ENCODE measurements around the gene BRINP2.

BRINP2 gene

DNA sequence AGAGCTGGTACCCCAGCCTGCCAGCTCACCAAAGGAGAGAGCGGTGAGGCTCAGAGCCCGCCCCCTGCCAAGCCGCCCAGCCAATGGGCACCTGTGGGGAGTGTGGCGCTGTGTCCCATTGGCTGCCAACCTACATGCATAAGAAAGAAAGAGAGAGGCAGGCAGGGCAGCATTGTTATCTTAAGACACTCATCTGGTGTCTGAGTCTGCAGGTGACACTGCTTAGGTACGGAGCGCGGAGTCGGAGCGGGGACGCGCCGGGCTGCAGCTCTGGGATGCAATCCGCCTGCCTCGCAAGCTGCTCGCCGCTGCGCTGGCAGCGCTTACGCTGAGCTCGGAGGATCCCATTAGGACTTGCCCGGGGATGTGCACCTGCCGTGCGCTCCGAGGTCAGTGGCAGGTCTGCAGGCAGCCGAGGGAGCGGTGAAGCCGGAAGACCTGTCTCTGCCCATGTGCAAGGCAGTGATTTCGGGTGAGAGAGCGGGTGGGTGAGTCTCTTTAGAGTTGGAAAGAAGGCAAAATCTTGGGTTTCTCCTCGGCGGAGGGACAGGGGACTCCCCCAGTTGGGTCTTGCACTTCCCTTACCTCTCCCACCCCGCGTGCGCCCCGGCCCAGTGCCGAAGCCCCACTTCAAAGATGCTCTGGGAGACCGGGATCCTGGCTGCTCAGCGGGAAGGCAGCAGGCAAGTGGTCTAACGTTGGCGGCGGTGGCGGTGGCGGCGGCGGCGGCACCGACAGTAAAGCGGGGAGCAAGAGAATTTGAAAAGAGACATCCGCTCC lies at the start of gene BRINP2:
TSS of gene BRINP2 (plus strand) at position 203 of the 780 bp plus-strand sequence. CDS start 58,919 bp downstream, outside the sequence.
- peak; percentile 49 for DNase-seq (ENCODE audit: low spot score)

- no peak for DNase-seq (ENCODE audit: low spot score)
Measured at GRCh38 chr1:177122461-177123251, 48.1 kb upstream of the BRINP2 start.

GRCh38 chr1:177124577-177125278 lies 46.0 kb upstream of the BRINP2 start:
- DNase-seq (ENCODE audit: low spot score), result no peak

GRCh38 chr1:177126267-177126666 lies 44.5 kb upstream of the BRINP2 start:
- DNase-seq (ENCODE audit: low spot score), result no peak

- DNase-seq (ENCODE audit: low spot score), result no peak
Measured at GRCh38 chr1:177128665-177129281, 42.0 kb upstream of the BRINP2 start.

- no peak for DNase-seq (ENCODE audit: low spot score)
Measured at GRCh38 chr1:177130451-177130945, 40.3 kb upstream of the BRINP2 start.

GRCh38 chr1:177131723-177132122 lies 39.0 kb upstream of the BRINP2 start:
- DNase-seq (ENCODE audit: low spot score), result no peak

- DNase-seq (ENCODE audit: low spot score), result no peak
Measured at GRCh38 chr1:177132141-177132540, 38.6 kb upstream of the BRINP2 start.

GRCh38 chr1:177133977-177134538 lies 36.7 kb upstream of the BRINP2 start:
- no peak for DNase-seq (ENCODE audit: low spot score)

DNA sequence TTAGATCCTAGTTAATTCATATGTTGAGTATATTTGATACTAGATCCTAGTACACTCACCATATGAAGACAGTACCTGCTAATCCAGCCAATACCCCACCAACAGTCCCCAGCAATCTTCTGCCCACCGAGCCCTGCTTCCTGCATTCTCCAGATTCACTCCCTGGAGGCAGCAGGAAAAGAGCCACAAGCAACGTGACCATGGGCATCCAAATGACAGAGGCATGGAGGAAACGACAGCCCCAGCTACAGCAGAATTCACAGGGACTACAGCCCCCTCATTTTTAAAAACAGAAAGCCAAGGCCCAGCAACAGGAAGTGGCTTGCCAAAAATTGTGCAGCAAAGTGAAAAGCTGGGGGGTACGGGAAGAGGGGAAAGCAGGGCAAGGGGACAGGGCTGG lies 35.5 kb upstream of the BRINP2 start:
- no peak for DNase-seq (ENCODE audit: low spot score)

DNA sequence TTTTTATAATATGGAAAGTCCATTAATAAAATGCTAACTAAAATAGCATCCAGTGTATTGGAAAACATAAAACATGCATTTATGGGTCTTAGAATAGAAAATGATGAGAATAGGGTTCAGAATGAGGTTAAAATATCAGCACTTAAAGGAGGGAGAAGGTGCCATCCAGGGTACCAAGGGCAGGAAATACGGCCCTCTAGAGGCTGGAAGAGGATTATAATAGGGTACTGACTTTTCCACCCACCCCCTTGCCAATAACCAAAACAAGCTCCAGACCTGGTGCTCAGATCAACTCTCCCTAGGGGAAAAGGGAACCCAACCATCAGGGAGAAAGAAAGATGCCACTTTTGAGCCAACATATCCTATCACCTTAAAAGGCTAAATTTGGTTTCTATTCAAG lies 32.9 kb upstream of the BRINP2 start:
- DNase-seq (ENCODE audit: low spot score), result no peak

- DNase-seq (ENCODE audit: low spot score), result no peak
Measured at GRCh38 chr1:177138347-177138746, 32.4 kb upstream of the BRINP2 start.

DNA sequence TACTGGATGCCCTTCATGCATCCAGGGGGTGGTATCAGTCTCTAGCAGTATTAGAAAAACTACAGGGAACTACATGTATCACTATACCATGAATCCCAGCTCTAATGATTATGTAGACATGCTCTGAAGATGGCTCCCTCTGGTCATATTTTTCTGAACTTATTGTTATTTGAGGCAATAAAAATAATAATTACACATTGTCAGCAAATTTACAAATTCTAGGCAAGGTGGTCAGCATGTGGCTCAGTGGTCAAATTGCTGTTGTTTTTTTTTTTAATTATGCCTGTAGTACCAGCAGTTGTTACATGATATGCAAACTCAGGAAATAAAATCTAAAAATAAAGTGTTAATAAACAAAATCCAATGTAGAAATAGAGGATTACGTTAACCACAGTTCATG lies 28.7 kb upstream of the BRINP2 start:
- no peak for DNase-seq (ENCODE audit: low spot score)

GRCh38 chr1:177142791-177143271 lies 27.9 kb upstream of the BRINP2 start:
- DNase-seq (ENCODE audit: low spot score), result no peak

DNA sequence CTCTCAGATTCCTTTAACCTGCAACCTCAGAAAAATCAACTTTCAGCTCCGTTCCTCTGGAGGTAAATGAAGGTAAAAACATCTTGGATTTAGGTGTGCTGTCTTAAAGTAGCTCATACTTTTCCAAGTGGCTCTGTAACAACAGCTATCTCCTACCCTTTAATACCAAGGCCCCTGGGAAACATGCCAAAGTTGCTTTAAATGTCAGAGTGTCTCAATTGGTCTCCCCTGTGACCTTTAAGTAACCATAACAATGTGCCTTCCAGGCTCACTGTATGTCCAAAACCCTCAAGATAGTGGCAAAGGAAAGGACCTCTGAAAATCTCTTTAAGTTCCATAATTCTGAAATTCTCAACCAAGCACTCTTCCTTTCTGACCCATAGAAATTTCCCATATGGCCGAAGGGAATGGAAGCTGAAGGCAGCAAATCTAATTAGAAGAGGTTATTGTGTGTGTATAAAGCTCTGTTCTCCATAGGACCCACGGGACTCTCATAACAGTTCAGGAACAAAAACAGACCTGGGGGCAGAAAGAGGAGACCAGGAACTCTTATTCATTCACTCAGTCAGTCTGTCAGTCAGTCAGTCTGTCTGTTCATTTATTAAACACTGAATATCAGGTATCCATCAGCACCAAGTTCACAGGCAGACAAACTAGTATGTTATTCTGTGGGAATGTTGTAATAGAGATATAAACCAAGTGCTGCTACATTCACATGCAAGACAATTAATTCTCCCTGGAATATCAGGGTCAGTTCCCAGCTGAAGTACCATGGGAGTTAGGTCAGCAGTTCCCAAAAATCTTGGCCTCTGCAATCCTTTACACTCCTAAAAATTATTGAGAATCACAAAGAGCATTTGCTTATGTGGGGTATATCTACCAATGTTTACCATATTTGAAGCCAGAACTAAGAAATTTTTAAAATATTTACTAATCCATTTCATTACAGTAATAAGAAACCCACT lies 25.4 kb upstream of the BRINP2 start:
- no peak for DNase-seq (ENCODE audit: low spot score)

DNA sequence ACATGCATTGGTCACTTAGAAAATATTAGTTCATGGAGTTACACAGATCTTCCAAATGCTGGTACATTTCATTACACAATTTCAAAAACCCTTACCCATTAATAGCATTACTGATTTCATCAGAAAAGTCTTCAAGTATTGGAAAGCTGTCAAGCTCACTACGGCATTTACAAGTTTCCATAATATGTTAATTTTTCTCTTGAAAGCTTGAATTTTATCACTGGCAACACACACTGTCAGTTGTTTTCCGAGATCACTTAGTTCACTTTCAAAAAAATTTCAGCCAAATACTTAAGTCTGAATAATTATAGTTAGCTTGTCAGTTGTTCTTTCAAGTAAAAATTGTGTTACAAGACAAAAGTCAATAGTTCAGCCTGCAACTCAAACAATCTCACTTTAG lies 24.3 kb upstream of the BRINP2 start:
- DNase-seq (ENCODE audit: low spot score), result no peak

DNA sequence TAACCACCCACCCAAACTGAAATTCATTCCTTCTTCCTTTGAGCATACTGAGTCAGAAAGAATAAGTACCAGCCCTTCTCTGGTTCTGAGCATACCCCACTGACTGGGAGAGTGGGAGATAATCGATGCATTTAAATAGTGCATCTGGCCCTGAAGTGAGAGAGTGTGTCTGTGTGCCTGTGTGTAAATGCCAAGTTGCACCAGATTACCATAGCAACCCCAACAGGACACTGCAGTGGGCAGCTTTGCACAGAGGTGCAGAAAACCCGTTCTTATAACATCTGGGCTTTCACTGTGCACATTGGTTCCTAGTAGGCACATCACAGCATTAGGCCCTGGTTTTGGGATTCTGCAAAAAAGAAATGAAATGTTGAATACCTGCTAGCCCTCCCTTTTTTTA lies 8.5 kb upstream of the BRINP2 start:
- no peak for DNase-seq (ENCODE audit: low spot score)

DNA sequence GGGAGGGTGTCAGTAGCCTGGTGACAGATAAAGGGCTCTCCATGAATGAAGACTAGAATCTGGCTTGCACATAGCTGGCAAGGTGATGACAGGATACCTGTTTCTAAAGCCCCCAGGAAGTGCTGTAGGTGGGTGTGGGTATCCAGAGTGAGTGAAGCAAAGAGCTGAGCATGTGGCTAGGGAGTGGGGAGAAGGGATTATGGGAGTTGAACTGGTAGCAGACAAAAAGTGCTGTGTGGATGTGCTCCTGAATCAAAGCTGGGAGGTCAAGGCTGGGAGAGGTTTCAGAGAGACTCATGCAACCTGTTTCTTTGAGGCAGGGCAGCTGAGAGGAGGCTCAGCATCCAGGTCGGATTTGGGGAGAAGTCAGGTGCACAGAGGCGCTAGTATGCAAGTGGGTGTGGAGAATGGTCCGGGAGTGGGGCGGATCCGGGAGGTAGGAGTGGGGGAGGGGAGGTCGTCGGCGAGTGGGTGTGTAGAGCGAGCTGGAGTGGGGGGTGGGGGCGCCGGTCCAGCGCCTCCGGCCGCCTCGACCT lies 6.8 kb upstream of the BRINP2 start:
- no peak for DNase-seq (ENCODE audit: low spot score)

DNA sequence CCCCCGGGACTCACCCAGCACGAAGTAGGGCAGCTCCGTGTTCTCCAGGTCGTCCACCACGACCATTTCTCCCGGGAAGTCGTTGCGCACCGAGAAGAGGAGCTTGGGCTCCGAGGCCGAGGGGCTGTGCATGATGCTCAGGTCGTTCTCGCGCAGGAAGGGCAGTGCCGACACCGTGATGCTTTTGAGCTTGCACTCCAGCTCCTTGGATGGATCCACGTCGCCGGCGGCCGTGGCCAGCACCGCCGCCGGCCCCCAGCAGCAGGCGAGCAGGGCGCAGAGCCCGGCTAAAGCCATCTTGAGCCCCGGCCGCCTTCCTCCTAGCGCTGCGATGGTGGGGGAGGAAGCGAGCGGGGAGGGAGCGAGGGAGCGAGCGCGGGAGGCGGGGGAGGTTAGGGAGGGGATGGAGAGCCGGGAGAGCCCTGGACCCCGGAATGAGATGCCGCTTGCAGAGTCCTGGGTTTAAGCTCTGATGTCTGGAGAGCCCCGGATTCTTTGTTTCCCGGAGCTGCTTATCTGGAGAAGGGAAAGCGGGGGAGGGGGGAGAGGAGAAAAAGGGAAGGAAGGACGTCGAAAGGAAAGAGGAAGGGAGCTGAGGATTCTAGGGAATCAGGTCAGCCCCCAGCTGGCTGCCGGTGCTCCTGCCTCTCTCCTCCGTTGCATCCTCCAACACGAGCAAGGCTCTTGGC lies 6.2 kb upstream of the BRINP2 start, which contains the start of gene ASTN1:
TSS of gene ASTN1 (minus strand) at position 333 of the 689 bp plus-strand sequence. CDS start at position 297, 36 bp downstream.
- DNase-seq (ENCODE audit: low spot score), result peak; percentile 28
